HG03280 (cell line): ENCODE results near the gene ZNF611.
"Not testable (repeated sequence)": the region's sequence is repeated elsewhere in the genome, so short reads cannot be mapped to it uniquely, and the experiment has no call there.

Experiments
- ATAC-seq: cut with Tn5 transposase; IDR thresholded peaks from one replicate; pipeline ENCODE4 v1.9.1; 2021; ENCODE audit warnings: mild to moderate bottlenecking, moderate library complexity; ENCODE audit not compliant: unreplicated experiment

The ZNF611 gene

DNA sequence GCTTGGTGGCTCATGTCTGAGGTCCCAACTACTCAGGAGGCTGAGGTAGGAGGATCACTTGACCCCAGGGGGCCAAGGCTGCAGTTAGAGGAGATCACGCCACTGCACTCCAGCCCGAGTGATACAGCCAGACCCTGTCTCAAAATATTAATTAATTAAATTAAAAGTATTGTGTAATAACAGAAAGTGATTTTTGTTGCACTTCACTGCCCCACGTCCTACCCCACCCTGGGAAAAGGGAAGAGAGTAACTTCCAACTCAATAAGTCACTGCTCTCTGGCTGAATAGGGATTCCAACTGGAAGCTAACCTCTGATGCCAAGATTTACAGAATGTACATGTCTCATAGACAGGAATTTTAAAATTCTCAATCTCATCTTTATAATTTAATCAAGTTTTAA, 47.2 kb downstream of the ZNF611 start:
- ATAC-seq = no peak

GRCh38 chr19:52685811-52686210, 49.0 kb downstream of the ZNF611 start:
- ATAC-seq = no peak

GRCh38 chr19:52681216-52681615, 53.6 kb downstream of the ZNF611 start:
- not testable (repeated sequence) for ATAC-seq

GRCh38 chr19:52679598-52679997, 55.2 kb downstream of the ZNF611 start:
- ATAC-seq = no peak

DNA sequence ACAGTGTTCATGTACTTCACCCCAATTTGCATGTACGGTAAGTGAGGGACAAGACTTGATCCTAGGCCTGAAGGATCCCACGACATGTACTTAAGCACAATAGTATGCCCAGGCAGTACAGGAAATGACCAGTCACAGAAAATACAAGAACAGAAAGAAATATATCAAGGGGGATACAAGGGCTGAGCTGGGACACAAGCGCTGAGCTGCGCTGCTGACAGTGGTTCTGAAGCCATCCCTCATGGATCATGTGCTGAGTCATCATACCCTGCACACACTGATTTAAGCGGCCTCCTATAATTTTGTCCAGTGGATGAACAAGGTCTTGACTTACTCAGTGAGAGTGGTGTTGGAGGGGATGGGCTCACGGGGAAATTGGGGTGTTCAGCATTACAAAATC, 59.6 kb downstream of the ZNF611 start:
- not testable (repeated sequence) for ATAC-seq

DNA sequence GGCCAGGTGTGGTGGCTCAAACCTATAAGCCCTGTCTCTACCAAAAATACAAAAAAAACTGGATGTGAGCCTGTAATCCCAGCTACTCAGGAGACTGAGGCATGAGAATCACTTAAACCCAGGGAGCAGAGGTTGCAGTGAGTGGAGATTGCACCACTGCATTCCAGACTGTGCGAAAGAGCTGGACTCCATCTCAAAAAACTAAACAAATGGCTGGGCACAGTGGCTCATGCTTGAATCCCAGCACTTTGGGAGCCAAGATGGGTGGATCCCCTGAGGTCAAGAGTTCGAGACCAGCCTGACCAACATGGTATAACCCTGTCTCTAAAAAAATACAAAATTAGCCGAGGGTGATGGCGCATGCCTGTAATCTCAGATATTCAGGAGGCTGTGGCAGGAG, 61.8 kb downstream of the ZNF611 start:
- no peak for ATAC-seq

- no peak for ATAC-seq
These were observed 64.8 kb downstream of the ZNF611 start for GRCh38 chr19:52670046-52670445.

DNA sequence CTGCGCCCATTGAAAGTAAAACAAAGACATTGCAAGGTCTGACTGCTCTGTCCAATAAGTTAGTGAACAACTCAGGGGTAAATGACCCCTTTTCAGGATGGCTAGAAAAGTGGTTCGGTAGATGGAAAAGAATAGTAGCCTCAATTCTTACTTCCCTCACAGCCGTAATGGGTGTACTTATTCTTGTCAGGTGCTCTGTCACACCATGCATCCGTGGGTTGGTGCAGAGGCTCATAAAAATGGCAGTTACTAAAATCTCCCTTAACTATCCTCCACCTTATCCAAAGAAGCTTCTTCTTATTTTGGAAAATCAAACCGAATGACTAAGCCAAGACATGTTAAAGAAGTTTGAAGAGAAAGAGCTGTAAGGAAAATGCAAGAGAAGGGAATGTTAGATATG, 65.3 kb downstream of the ZNF611 start:
- no peak for ATAC-seq

DNA sequence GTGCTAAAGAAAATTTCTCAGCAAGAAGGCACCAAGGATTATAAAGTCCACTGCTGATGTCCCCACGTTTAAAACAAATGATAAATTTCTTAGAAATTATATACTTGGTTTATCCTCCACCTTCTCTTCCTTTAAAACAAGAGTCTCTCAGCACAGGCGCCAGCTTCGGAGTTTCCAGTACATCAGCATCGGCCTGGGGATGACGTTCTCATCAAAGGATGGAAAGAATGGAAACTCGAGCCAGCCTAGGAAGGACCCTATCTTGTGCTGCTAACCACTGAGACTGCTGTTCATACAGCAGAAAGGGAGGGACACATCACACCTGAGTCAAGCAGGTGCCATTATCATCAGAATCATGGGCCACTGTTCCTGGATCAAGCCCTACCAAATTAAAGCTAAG, 66.9 kb downstream of the ZNF611 start:
- ATAC-seq = no peak

DNA sequence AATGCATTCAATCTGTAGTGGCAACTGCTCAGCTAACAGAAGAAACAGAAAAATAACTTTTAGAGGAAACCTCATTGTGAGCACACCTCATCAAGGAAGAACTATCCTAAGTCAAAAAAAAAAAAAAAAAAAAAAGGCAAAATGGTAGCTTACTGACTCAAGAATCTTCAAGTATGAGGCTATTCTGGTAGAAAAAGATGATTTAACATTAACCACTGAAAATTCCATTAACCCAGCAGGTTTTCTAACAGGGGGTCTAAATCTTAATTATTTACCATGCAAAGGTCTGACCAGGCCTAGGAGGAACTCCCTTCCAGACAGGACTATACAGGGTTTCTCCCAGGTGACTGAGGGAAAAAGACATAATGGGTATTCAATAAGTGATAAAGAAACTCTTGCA, 68.3 kb downstream of the ZNF611 start:
- ATAC-seq = no peak

- no peak for ATAC-seq
These were observed 69.3 kb downstream of the ZNF611 start for GRCh38 chr19:52665529-52665928.

GRCh38 chr19:52665027-52665426, 69.8 kb downstream of the ZNF611 start:
- no peak for ATAC-seq

- ATAC-seq = no peak
These were observed 70.4 kb downstream of the ZNF611 start for GRCh38 chr19:52664461-52664860.

DNA sequence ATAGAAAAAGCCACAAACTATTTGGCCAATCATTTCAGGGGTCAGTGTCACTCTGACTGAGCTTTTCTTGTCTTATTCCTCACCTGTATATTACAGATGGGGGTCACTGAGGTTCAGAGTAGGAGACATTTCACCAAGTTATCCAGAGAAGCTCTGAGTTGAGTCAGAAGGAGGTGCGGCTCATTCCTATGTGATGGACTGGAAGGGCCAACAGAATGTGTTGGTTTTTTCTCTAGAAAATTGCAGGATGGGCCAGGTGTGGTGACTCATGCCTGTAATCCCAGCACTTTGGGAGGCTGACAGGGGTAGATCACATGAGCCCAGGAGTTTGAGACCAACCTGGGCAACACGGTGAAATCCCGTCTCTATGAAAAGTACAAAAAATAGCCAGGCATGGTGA, 72.2 kb downstream of the ZNF611 start:
- ATAC-seq = no peak

DNA sequence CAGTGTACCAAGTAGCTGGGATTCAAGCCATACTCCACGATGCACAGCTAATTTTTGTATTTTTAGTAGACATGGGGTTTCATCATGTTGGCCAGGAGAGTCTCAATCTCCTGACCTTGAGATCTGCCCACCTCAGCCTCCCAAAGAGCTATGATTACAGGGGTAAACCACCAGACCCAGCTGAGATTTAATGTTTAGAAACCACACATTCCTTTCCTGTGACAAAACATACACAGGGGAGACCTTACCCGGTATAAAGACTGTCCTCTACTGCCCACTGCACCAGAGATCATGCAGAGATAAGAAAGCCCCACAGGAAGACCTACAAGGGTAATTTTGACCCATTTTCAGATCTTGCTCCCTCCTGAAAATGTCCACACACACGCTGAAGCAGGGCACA, 73.9 kb downstream of the ZNF611 start:
- ATAC-seq = no peak

- ATAC-seq = no peak
These were observed 75.8 kb downstream of the ZNF611 start for GRCh38 chr19:52659013-52659412.

- ATAC-seq = no peak
These were observed 76.2 kb downstream of the ZNF611 start for GRCh38 chr19:52658595-52658994.

DNA sequence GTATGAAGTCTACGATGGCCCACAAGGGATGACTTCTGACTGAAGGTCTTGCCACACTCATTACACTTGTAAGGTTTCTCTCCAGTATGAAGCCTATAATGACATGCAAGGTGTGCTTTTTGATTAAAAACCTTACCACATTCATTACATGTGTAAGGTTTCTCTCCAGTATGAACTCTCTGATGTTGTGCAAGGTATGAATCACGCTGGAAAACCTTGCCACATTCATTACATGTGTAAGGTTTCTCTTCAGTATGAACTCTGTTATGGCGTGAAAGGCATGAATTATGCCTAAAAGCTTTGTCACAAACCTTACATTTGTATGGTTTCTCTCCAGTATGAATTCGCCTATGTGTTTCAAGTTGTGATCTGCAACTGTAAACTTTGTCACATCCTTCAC, 81.7 kb downstream of the ZNF611 start:
- ATAC-seq = no peak
